ENCODE data around the gene ANKS3.

DNA sequence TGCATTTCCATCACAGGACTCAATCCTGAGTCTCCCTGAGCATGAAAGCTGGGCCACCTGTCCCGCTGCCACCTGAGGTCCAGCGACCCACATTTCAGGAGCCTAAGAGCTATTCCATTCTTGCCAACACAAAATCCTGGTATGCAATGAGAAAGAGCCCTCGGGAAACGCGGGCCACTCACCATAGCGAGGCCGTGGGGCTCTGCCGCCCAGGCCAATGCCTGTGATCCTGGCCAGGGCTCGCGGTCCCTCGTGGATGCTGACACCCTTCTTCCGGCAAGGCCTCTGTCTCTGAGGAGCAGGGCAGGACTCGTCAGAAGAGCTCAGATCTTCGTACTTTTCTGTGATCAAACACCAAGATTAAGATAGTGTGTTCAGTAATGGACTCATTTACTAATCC lies 29.2 kb downstream of the ANKS3 start:
- TF ChIP-seq CTCF (IDR thresholded peaks at IDR 0.05 in 2 of 3, conservative IDR thresholded peaks at IDR 0.05 in 1 of 3; ENCODE audit: control insufficient read depth in 2 of 3, extremely low read depth in 1 of 3, insufficient read depth in 1 of 3, low read depth in 3 of 3, low read length in 3 of 3), result no peak
- TF ChIP-seq YY1 (IDR thresholded peaks at IDR 0.05; ENCODE audit: low read depth, low read length), result no peak
- TF ChIP-seq EZH2 (IDR thresholded peaks at IDR 0.05; ENCODE audit: borderline replicate concordance, control insufficient read depth, low read depth, low read length), result no peak
- TF ChIP-seq IKZF1 (conservative IDR thresholded peaks at IDR 0.05), result no peak
- TF ChIP-seq POU2F2 (IDR thresholded peaks at IDR 0.05; ENCODE audit: borderline replicate concordance, low read depth, low read length), result no peak
- TF ChIP-seq SREBF1 (IDR thresholded peaks at IDR 0.05; ENCODE audit: low read length), result no peak
